Panc1 (cell line): ENCODE results near the gene MSRB3. TPM values are rescaled to one million over a fixed set of nuclear protein-coding genes. Genes with fewer than 3 reads are reported as not detected.

Experiments
- ATAC-seq: fragments of 200-7000 bp; cut with Tn5 transposase; 2 replicates; pipeline ENCODE4 v1.9.1; 2020; ENCODE audit warnings: mild to moderate bottlenecking, moderate library complexity
- BruUV-seq: library from RNA; stranded (reverse); fragments of 400-500 nt; replicated peaks from 2 replicates; lab custom pipeline; 2021; lab: Mats Ljungman, UMichigan
- CTCF ChIA-PET: fragments of 300-600 bp; sonication (Branson Sonifier 250); formaldehyde crosslinking; loops from one replicate; lab custom pipeline; 2022; ENCODE audit warnings: antibody characterized with exemption; lab: Charles Lee
- POLR2A ChIA-PET: fragments of 300-600 bp; sonication (Branson Sonifier 250); formaldehyde crosslinking; loops from one replicate; lab custom pipeline; 2022; ENCODE audit warnings: antibody characterized with exemption; lab: Charles Lee
- DNase-seq: peaks from one replicate; pipeline ENCODE4 v3.0.0-alpha.2; 2010; ENCODE audit warnings: low read depth, low spot score
- H3K27ac ChIP-seq: 2 replicates; pipeline ENCODE4 v1.5.1; 2011; ENCODE audit warnings: mild to moderate bottlenecking, low read length, inconsistent platforms
- H3K27me3 ChIP-seq: fragments of 200-500 bp; sonication (Bioruptor generic); 2 replicates; pipeline ENCODE4 v1.6.0; 2014; ENCODE audit warnings: low read length, inconsistent platforms; ENCODE audit not compliant: control insufficient read depth, insufficient read depth
- H3K36me3 ChIP-seq: fragments of 200-500 bp; sonication (Bioruptor generic); 2 replicates; pipeline ENCODE4 v1.5.1; 2014; ENCODE audit warnings: inconsistent platforms, mild to moderate bottlenecking, low read length, moderate library complexity; ENCODE audit not compliant: control insufficient read depth, insufficient read depth
- H3K4me1 ChIP-seq: 2 replicates; pipeline ENCODE4 v1.5.1; 2011; ENCODE audit warnings: inconsistent platforms, mild to moderate bottlenecking, low read length, moderate library complexity; ENCODE audit not compliant: control insufficient read depth, insufficient read depth
- H3K4me3 ChIP-seq, 2 experiments: 2 replicates each; pipeline ENCODE4 v1.5.1; 2011 to 2012; ENCODE audit warnings: low read depth in 2 of 2, low read length in 2 of 2, mild to moderate bottlenecking in 2 of 2, inconsistent platforms in 1 of 2, moderate library complexity in 1 of 2
- H3K9me3 ChIP-seq: fragments of 200-500 bp; sonication (Bioruptor generic); 2 replicates; pipeline ENCODE4 v1.5.1; 2014; ENCODE audit warnings: low read depth, mild to moderate bottlenecking, inconsistent platforms, low read length, moderate library complexity; ENCODE audit not compliant: control insufficient read depth, insufficient read depth
- CTCF ChIP-seq: fragments of 450-650 bp; IDR thresholded peaks from 2 replicates; pipeline ENCODE4 v1.5.1; 2017; ENCODE audit warnings: mild to moderate bottlenecking
- POLR2AphosphoS5 ChIP-seq: IDR thresholded peaks from 2 replicates; pipeline ENCODE4 v1.6.1; 2012; ENCODE audit warnings: mild to moderate bottlenecking, low read depth, low read length, moderate library complexity
- REST ChIP-seq, 2 experiments: IDR thresholded peaks; 2 replicates each; pipeline ENCODE4 v1.6.1; 2011 to 2012; ENCODE audit warnings: low read depth in 2 of 2, control low read depth in 1 of 2, low read length in 1 of 2, mild to moderate bottlenecking in 1 of 2, moderate library complexity in 1 of 2; ENCODE audit not compliant: insufficient read depth in 1 of 2
- SIN3A ChIP-seq: IDR thresholded peaks from 2 replicates; pipeline ENCODE4 v1.6.1; 2012; ENCODE audit warnings: low read depth, mild to moderate bottlenecking, low read length, moderate library complexity, borderline replicate concordance; ENCODE audit not compliant: insufficient read depth
- TCF7L2 ChIP-seq: IDR thresholded peaks from 2 replicates; pipeline ENCODE4 v1.6.1; 2011; ENCODE audit warnings: mild to moderate bottlenecking, low read depth, low read length, inconsistent platforms
- in situ Hi-C: cut with HindIII; loops from 2 replicates; pipeline ENCODE4 v1.10.0; 2016; ENCODE audit warnings: low sequenced_read_pairs, low pct_unique_long_range_greater_than_20kb
- intact Hi-C: fragments of 100-400 bp; cut with micrococcal nuclease; formaldehyde crosslinking; loops from one replicate; pipeline ENCODE4 v1.10.0; 2022; ENCODE audit not compliant: unreplicated experiment
- total RNA-seq: library from RNA; stranded (reverse); gene quantifications from one replicate; pipeline ENCODE4 v1.2.1, GENCODE V29; 2021; ENCODE audit not compliant: unreplicated experiment

The MSRB3 gene
- total RNA-seq, 1 experiment from 2014 or later = 89.7 TPM

GRCh38 chr12:65492998-65493912, 214.8 kb downstream of the MSRB3 start:
- ChIA-PET POLR2A (no interaction called here), CTCF (no interaction called here)
- intact Hi-C loops = no loop called here
- no peak for DNase-seq
- H3K4me3 ChIP-seq = no peak overlapping the region
- H3K4me1 ChIP-seq = no peaks in the 10 kb centered on the region
- no peaks in the 10 kb centered on the region for H3K9me3 ChIP-seq
- H3K27me3 ChIP-seq = no peaks in the 10 kb centered on the region
- BruUV-seq = no TSS peak
- in situ Hi-C loops = no loop called here
- no peak overlapping the region for H3K27ac ChIP-seq
- no peak for ATAC-seq
- TF ChIP-seq REST (IDR thresholded peaks at IDR 0.05; ENCODE audit: insufficient read depth in 1 of 2, low read depth in 2 of 2, low read length in 1 of 2) (no peak), CTCF (no peak), TCF7L2 (no peak), POLR2AphosphoS5 (no peak), SIN3A (no peak)
- no peaks in the 10 kb centered on the region for H3K36me3 ChIP-seq

GRCh38 chr12:65493913-65494245, 215.4 kb downstream of the MSRB3 start:
- TF ChIP-seq SIN3A (no peak), POLR2AphosphoS5 (no peak), CTCF (no peak), TCF7L2 (no peak), REST (IDR thresholded peaks at IDR 0.05; ENCODE audit: insufficient read depth in 1 of 2, low read depth in 2 of 2, low read length in 1 of 2) (no peak)
- intact Hi-C loops (no loop called here), in situ Hi-C loops (no loop called here)
- Histone ChIP-seq H3K36me3 (no peaks in the 10 kb centered on the region), H3K27ac (no peak overlapping the region), H3K4me3 (no peak overlapping the region), H3K4me1 (no peaks in the 10 kb centered on the region), H3K27me3 (no peaks in the 10 kb centered on the region), H3K9me3 (no peaks in the 10 kb centered on the region)
- ChIA-PET POLR2A (no interaction called here), CTCF (no interaction called here)
- ATAC-seq = no peak
- BruUV-seq = no TSS peak
- no peak for DNase-seq
